AG10803 (cell line): ENCODE results near the gene PSD2.

Experiments
- DNase-seq: peaks from one replicate; pipeline ENCODE4 v3.0.0; 2010; ENCODE audit warnings: low read depth
- H3K4me3 ChIP-seq: 2 replicates; pipeline ENCODE4 v1.5.1; 2011; ENCODE audit warnings: mild to moderate bottlenecking, low read length, control low read depth
- CTCF ChIP-seq: conservative IDR thresholded peaks from 2 replicates; pipeline ENCODE4 v1.5.1; 2011; ENCODE audit warnings: mild to moderate bottlenecking, low read length, control low read depth, inconsistent platforms

The PSD2 gene

DNA sequence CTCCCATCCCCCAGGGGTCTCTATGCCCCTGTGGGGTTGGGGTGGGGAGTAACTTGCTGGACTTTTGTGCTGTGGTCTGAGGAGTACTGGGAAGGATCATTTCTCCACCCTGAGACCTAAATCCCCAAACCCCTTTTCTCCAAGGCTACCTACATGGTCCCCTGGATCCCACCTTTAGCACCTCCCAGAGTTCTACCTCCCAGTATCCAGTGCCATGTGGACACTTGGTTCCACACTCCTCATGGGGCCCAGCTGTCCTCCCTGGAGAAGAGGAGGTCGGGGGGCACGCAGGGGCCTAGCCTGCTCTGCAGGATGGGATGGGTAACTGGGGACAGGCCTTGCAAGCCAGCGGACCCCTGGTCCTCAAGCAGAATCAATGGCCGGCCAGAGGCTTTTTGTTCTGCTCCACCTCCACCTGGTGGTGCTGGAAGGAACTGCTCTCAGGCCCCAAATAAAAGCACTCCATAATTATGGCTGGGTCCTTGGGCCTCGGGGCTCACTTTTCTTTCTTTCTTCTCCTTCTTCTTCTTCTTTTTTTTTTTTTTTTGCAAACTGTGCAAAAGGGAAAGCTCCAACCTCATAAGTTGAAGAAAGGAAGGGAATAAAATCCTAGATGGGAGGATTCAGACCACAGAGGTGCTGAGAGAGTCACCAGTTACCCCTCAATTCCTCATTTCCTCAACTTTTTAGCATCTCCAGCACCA, 68.4 kb downstream of the PSD2 start:
- DNase-seq, result peak; percentile 51
- H3K4me3 ChIP-seq, result no peak overlapping the region
- peak; percentile 87 for TF ChIP-seq CTCF

GRCh38 chr5:139864716-139865483, 69.3 kb downstream of the PSD2 start:
- DNase-seq, result no peak

GRCh38 chr5:139867109-139867508, 71.5 kb downstream of the PSD2 start:
- DNase-seq, result no peak
- TF ChIP-seq CTCF, result no peak

More at GRCh38 chr5:139864716-139865483, 69.3 kb downstream of the PSD2 start:
- no peak overlapping the region for H3K4me3 ChIP-seq
- TF ChIP-seq CTCF, result no peak

DNA sequence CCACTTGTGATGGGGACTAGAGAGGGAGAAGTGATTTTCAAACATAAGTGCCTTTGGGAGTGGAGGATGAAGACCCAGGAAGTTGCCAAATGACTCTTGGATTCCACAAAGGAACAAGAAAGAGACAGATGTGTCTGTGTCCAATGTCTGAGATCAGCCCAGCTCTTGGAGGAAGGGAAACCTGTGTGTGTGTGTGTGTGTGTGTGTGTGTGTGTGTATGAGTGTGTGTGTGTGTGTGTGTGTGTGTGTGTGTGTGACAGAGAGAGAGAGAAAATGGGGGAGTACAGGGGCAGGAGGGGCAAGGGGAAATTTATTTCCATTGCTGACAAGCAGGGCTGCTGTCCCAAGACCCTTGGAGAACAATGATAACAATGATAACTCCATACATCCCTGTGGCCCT, 72.0 kb downstream of the PSD2 start:
- TF ChIP-seq CTCF, result no peak
- no peak for DNase-seq
- no peak overlapping the region for H3K4me3 ChIP-seq

More at GRCh38 chr5:139867109-139867508, 71.5 kb downstream of the PSD2 start:
- no peak overlapping the region for H3K4me3 ChIP-seq

GRCh38 chr5:139869042-139869790, 73.6 kb downstream of the PSD2 start:
- DNase-seq, result no peak
- H3K4me3 ChIP-seq, result no peak overlapping the region
- no peak for TF ChIP-seq CTCF

DNA sequence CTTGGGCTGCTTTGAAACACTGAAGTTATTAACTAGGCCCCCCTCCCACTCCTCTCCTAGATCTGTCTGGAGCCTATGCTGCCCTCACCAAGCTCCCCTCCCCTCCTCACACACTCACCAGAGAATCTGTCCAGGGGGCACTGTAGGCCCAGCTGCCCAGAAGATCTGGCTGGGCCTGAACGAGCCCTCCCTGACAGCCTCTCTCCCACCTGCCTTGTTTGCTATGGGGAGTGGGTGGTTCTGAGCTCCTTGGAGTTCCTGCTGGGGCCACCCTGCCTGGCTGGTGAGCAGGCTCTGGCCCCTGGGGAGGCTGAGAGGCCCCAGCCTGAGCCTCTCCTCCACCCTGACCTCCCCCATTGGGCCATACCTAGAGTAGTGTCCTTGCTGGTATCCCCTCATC, 75.1 kb downstream of the PSD2 start:
- TF ChIP-seq CTCF, result no peak
- no peak for DNase-seq
- H3K4me3 ChIP-seq, result no peak overlapping the region
